ENCODE data around the gene PUM1. TPM values are rescaled to one million over a fixed set of nuclear protein-coding genes. Genes with fewer than 3 reads are reported as not detected.

The PUM1 gene
- total RNA-seq, 2 donors from 2014 or later: 70.4 to 97.9 TPM

DNA sequence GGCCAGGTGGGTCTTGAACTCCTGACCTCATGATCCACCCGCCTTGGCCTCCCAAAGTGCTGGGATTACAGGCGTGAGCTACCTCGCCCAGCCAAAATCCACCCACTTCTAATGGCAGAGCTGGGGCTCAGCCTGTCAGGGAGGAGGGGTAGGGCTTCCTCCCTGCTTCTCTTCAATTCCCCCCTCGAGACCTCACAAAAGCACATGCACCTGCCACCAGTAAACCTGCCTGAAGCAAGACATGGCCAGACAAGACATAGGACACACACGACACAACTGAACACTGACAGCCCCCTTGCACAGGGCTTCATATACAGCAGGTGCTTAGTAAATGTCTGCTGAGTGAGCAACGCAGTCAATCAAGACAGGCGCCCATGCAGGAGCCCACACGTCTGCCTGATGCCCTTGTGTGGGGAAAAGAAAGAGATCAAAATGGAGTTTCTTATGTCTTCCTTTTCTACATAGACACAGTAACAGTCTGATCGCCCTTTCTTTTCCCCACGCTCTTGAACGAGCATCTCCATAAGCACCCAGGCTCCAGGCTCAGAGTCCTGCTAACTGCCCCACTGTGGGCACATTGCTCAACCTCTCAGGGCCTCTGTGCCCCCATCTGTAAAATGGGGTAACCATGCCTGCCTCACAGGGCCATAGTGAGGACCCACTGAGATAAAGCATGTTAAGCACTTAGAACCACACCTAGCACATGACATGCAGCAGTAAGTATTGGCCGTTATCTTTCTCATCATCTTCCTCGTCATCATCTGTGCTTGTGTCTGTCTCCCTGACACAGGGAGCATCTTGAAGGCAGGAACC is 165.7 kb downstream of the PUM1 start:
- ATAC-seq (ENCODE audit: insufficient number of reproducible peaks, low FRiP score, low read depth) (no peak), DNase-seq (ENCODE audit: low spot score) (no peak)
- Histone ChIP-seq H3K4me3 (no peak overlapping the region), H3K36me3 (no peaks in the 10 kb centered on the region), H3K27ac (no peak overlapping the region), H3K27me3 (replicated peaks; ENCODE audit: insufficient read depth) (no peaks in the 10 kb centered on the region), H3K9me3 (no peaks in the 10 kb centered on the region), H3K4me1 (ENCODE audit: control insufficient read depth in 1 of 2, low read depth in 2 of 2) (peaks cover 21 to 76% of the 10 kb centered on the region in 2 donors)
- TF ChIP-seq, protein P1, sequence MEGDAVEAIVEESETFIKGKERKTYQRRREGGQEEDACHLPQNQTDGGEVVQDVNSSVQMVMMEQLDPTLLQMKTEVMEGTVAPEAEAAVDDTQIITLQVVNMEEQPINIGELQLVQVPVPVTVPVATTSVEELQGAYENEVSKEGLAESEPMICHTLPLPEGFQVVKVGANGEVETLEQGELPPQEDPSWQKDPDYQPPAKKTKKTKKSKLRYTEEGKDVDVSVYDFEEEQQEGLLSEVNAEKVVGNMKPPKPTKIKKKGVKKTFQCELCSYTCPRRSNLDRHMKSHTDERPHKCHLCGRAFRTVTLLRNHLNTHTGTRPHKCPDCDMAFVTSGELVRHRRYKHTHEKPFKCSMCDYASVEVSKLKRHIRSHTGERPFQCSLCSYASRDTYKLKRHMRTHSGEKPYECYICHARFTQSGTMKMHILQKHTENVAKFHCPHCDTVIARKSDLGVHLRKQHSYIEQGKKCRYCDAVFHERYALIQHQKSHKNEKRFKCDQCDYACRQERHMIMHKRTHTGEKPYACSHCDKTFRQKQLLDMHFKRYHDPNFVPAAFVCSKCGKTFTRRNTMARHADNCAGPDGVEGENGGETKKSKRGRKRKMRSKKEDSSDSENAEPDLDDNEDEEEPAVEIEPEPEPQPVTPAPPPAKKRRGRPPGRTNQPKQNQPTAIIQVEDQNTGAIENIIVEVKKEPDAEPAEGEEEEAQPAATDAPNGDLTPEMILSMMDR (IDR thresholded peaks at IDR 0.05): no peak

GRCh38 chr1:30898031-30898815 is 167.3 kb downstream of the PUM1 start:
- TF ChIP-seq, protein P1 (IDR thresholded peaks at IDR 0.05): no peak
- H3K9me3 ChIP-seq: no peaks in the 10 kb centered on the region
- H3K4me1 ChIP-seq (ENCODE audit: control insufficient read depth in 1 of 2, low read depth in 2 of 2): peaks cover 20 to 69% of the 10 kb centered on the region in 2 donors
- H3K27me3 ChIP-seq (replicated peaks; ENCODE audit: insufficient read depth): no peaks in the 10 kb centered on the region
- H3K4me3 ChIP-seq: no peak overlapping the region
- H3K36me3 ChIP-seq: no peaks in the 10 kb centered on the region
- ATAC-seq (ENCODE audit: insufficient number of reproducible peaks, low FRiP score, low read depth) (no peak), DNase-seq (ENCODE audit: low spot score) (no peak)
- H3K27ac ChIP-seq: no peak overlapping the region

DNA sequence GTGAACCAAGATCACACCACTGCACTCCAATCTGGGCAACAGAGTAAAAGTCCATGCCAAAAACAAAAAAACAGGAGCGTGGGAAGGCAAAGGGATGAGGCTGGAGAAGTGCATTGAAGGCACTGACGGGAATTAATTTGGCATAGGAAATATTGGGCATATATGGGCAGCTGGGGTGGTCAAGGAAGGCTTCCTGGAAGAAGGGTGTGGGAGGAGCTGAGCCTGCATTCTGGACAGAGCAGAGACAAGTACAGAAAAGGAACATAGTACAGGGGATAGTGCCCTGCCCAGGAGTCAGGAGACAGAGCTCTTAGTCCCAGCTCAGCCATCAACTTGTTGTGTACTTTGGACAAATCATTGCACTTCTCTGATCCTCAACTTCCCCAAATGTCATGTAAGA is 168.6 kb downstream of the PUM1 start:
- ATAC-seq (ENCODE audit: insufficient number of reproducible peaks, low FRiP score, low read depth): no peak
- peaks cover 7 to 66% of the 10 kb centered on the region in 2 donors for H3K4me1 ChIP-seq (ENCODE audit: control insufficient read depth in 1 of 2, low read depth in 2 of 2)

DNA sequence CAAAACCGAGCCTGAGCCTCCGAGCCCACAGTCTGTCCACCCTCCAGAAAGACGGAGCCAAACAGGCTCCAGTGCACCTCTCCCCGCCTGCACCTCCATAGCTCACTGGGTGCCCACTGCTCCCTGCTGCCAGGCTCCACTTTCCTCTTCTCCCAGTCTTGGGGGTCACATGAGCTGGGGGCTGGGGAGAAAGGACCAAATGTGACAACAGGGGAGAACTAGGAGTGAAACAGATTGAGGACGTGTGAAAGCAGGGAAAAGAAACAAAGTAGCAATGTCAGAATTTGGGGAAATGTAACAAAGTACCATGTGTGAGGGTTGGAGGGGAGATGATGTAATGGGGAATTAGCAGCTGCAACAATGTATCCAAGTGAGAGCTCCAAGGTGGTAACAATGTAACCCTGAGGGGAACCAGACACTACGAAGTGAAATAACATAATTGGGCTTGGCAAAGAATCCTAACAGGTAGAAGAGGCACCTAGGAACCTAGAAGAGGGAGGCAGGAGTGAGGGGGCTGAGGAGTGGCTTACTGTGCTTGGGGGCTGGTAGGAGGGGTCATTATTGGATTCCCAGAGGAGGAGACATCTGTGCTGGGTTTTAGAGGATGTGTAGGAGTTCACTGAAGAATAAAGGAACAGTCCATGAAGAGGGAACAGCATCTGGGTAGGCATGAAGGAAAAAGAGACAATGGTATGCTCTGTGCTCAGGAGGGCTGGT is 169.4 kb downstream of the PUM1 start:
- H3K4me3 ChIP-seq: no peak overlapping the region
- ATAC-seq (ENCODE audit: insufficient number of reproducible peaks, low FRiP score, low read depth): no peak
- no peak for DNase-seq (ENCODE audit: low spot score)
- peak overlapping the region in 1 of 2 donors; percentile 29 for H3K27ac ChIP-seq
- no peaks in the 10 kb centered on the region for H3K27me3 ChIP-seq (replicated peaks; ENCODE audit: insufficient read depth)
- H3K36me3 ChIP-seq: no peaks in the 10 kb centered on the region
- TF ChIP-seq, protein P1 (IDR thresholded peaks at IDR 0.05): no peak
- no peaks in the 10 kb centered on the region for H3K9me3 ChIP-seq
- H3K4me1 ChIP-seq (ENCODE audit: control insufficient read depth in 1 of 2, low read depth in 2 of 2): peaks cover 5 to 65% of the 10 kb centered on the region in 2 donors

More for the DNA sequence above, 168.6 kb downstream of the PUM1 start:
- Histone ChIP-seq H3K27me3 (replicated peaks; ENCODE audit: insufficient read depth) (no peaks in the 10 kb centered on the region), H3K4me3 (no peak overlapping the region), H3K9me3 (no peaks in the 10 kb centered on the region), H3K27ac (no peak overlapping the region), H3K36me3 (no peaks in the 10 kb centered on the region)
- TF ChIP-seq, protein P1 (IDR thresholded peaks at IDR 0.05): no peak
- no peak for DNase-seq (ENCODE audit: low spot score)
